DMS53 (cell line): ENCODE measurements around the gene ZNRF3.
"Not testable (repeated sequence)": the region's sequence is repeated elsewhere in the genome, so short reads cannot be mapped to it uniquely, and the experiment has no call there.

Source experiments
- DNase-seq: peaks from one replicate; lab custom pipeline; 2025; lab: John Stamatoyannopoulos, UW

The ZNRF3 gene

DNA sequence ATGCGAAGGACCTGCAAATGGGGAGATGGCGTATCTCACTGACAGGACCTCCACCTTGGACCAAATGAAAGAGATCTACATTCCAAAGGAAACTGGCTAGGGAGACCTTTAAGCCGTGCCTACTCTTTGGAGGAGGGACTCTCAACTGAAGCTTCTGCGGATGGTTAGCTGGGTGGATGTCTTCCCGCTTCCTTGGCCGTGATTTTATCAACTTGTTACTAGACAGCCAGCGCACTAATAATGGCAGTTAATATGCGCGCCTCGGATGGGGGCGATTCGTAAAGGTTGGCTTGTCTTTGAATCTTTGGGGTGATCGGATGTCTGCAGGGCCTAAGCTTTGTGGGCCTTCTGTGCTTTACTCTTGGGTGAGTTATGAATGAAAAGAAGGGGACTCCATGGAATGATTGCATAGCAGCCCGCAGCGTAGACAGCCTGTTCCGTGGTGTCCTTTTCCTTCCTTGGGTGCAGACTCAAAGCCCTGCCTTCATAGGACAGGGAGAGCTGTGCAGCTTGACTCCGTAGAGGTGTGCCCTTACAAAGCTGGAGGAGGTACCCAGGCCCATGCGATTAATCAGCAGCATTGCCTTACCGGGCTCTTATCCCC lies 1.5 kb downstream of the ZNRF3 start:
- peak; percentile 3 for DNase-seq

- DNase-seq = no peak
Measured at GRCh38 chr22:28885939-28886338, 2.6 kb downstream of the ZNRF3 start.

GRCh38 chr22:28886679-28887078 lies 3.3 kb downstream of the ZNRF3 start:
- DNase-seq = not testable (repeated sequence)

GRCh38 chr22:28887725-28888459 lies 4.5 kb downstream of the ZNRF3 start:
- DNase-seq = no peak

DNA sequence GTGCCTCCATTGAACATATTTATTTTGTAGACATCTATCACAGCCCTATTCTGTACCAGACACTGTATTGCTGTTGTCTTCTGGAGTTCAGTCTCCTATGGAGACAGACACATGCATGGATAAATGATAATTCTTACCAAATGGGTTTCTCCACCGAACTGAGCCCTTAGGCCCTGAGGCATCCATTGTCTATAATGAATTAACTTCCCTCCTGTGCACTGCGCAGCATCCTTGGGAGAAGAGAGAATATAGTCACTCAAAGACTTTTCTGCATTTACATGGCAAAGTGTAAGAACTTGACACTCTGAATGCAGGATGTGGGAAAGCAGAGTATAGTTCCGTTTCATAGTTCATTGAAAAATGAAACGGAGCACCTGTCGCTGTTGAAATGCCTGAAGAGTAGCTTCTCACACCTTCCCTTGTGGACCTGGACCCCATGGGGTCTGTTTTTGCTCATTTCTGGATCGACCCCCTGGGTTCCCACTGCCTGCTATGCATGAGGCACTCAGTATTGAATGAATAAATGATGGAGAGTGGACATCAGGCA lies 6.2 kb downstream of the ZNRF3 start:
- DNase-seq = no peak

DNA sequence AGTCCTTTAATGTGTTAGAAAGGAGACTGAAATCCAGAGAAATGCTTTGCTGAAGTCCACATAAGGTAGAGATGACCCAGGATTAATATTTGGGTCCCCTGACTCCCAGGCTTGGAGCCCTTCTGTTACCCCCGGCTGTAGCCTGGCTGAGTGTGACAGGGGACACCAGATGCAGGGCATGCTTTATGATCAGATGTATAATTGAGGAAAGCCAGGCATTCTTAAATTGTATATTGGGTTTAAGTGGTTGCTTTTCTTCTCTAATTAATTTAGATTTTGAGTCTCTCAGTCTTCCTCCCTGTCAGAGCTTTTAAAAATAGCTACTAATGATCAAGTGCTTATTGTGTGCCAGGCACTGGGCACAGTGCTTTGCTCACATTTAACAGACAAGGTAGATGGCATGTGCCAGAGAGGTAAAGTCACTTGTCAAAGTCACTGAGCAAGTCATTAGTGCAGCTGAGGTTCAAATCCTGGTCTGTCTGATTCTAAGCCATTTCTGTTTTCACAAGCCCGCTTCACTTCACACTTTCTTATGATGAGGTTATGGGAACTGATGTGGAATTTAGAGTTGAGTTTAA lies 7.9 kb downstream of the ZNRF3 start:
- DNase-seq = no peak

GRCh38 chr22:28892175-28892731 lies 8.9 kb downstream of the ZNRF3 start:
- no peak for DNase-seq

GRCh38 chr22:28893810-28894209 lies 10.4 kb downstream of the ZNRF3 start:
- no peak for DNase-seq

DNA sequence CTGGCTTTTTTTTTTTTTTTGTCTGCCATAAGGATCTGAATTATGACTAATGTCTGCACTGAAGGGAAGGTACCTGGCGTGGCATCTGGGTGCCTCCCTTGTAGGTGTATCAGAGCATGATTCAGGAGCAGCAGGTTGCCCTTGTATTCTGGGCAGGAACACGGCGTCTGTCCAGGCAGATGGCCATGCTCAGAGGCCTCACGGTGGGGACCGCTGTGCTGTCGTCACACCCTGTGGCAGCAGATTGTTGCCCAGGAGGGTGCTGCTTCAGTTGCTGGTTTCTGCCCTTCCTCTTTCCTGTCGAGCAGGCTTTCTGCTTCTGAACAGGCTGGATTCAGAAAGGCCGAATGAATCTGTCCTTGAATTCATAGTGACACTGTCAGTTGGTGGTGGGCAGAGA lies 11.0 kb downstream of the ZNRF3 start:
- DNase-seq = no peak

DNA sequence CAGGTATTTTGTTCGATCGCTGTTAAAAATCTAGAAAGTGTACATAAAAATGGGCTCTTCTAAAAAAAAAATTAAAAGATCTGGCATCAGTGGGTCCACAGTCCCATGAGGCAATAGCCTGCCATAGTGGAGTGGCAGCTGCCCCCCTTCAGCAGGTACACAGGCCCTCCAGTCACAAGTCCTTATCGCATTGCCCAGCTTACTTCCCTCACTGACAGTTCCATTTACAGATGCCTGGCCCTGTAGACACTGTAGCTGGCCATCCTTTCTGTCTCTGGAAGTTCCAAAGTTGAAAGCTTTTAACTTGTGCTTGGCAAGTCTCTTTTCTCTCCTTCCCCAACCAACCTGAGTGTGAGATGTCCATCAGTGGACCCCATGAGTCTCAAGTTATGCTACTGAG lies 11.4 kb downstream of the ZNRF3 start:
- no peak for DNase-seq

DNA sequence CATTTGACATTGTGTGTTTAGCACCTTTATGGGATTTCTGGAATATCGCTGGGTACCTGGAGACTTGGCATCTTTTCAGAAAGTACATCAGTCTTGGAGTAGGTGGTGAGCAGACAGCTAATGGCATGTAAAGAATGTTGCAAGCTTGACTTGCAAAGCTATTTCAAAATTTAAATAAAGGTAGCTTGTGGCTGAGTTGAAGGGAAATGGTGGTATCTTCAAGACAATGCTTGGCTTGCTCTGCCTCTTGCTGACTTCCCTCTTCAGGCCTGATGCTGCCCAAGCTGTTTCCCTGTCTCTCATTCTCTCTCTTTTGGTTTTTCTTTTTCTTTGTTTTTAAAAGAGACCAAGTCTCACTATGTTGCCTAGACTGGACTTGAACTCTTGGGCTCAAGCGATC lies 13.2 kb downstream of the ZNRF3 start:
- DNase-seq = no peak

- DNase-seq = no peak
Measured at GRCh38 chr22:28898233-28898629, 14.9 kb downstream of the ZNRF3 start.

DNA sequence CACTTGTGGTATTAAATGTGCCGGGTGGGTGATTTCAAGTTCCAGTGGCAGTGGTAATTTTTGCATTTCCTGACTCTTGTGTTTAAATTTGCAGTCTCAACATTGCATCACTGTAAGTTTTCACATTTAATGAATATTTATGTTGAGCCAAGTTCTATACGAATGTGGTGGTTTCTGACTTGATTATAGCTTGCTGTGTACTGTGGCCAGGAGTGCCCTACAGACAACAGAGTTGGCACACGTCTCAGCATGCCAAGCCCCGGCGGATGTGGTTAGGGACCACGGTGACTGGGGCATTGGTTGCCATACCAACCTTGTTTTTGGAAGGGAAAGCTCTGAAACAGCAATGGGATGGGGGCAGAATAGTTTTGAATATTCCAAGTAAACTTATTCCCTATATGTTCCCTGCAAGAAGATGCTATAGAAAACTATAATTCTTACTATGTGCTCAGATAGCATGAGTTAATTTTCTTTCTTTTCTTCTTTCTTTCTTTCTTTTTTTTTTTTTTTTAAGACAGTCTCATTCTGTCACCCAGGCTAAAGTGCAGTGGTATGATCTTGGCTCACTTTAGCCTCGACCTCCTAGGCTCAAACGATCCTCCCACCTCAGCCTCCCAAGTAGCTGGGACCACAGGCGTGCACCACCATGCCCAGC lies 16.0 kb downstream of the ZNRF3 start:
- no peak for DNase-seq

DNA sequence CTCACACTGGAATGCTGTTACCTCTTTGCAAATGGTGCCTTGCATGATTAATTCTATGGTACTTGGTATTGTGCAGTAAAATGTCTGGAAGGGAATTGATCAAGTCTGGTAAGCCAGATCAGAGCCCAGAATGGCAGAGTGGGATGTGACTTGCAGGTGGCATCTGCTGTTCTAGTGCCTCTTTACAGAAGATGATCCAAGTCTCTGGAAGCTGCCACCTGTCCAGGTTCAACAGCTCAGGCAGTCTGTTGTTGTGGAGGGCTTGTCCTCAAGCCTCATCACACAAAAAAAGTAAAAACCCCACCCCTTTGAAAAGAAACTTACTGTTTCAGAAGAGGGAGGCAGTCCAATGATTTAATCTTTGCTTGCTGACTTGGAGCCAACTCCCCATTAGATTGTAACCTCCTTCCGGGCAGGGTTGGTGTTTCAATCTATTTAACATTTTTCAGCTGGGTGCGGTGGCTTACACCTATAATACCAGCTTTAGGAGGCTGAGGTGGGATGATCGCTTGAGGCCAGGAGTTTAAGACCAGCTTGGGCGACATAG lies 17.1 kb downstream of the ZNRF3 start:
- DNase-seq = no peak

DNA sequence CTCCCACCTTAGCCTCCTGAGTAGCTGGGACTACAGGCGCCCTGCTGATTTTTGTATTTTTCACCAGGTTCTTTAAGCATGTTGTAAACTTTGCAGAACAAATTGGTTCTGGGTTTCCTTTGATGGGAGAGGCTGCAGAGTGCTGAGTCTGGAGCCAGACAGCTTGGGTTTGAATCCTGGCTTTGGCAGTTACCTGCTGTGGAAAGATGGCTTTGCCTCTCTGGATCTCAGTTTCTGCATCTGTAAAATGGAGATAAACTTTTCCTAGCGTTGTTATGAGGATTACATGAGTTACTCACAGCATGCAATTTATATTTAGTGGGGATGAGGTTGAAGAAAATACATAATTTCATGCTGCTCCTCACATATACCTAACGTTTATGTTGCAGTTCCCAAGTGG lies 19.1 kb downstream of the ZNRF3 start:
- DNase-seq = no peak

- DNase-seq = no peak
Measured at GRCh38 chr22:28903080-28903479, 19.7 kb downstream of the ZNRF3 start.

DNA sequence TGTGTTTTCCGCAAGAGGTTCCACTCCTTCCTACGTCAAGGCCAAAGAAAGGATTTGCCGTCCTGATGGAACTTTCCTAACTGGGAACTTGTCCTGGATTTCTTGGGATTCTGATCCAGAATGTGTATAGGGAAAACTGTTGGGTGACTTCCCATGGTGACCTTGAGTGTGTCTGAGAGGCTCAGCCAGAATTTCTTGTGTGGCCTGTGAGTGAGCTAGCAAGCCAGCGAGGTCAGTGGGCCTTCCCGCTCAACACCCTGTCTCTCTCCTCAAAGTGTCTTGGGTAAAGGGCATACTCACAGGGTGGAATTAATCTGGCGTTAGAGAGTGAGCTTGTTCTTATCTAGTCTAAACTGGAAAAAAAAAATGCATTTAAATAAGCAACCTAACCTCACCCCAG lies 20.4 kb downstream of the ZNRF3 start:
- no peak for DNase-seq

- no peak for DNase-seq
Measured at GRCh38 chr22:28904211-28904896, 21.0 kb downstream of the ZNRF3 start.

DNA sequence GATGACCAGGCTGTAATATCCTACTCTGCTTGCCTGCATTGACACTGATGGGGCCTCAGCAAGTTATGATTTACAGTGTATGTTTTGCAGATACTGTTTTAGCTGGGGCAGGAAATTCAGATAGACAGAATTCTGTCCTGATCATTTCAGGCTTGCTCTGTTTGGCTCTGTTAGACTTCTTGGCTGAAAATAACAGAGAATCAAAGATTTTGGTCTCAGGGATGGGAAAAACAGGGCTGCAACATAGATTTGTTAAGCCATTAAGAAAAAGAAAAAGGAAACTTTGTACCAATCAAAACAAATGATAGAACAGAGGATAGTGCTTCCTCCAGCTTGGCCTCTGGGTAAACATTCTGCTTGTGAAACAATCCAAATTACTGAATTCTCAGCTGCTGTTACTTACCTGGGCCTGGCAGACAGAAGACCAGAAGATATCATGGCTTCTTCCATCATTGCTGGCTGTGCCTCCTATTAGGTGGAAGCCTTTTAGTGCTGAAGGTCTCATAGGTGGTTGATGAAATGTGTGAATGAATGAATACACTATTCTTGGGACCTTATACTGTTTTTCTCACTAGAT lies 22.0 kb downstream of the ZNRF3 start:
- no peak for DNase-seq

DNA sequence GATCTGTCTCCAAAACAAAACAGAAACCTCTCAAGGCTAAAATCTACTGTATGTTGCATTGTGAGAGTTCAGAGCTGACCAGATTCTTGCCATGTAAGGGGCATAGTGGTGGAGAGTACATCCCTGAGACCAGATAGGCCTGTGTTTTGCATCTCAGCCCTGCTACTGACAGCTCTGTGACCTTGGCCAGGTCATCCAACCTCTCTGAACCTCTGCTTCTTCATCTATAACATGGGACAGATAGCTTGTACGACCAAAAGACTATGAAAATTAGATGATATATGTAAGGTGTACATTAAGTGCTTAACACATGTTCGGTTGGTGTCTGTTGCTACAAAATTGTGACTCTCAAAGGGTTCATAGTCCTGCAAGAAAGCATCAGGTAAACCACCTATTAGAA lies 22.9 kb downstream of the ZNRF3 start:
- no peak for DNase-seq

DNA sequence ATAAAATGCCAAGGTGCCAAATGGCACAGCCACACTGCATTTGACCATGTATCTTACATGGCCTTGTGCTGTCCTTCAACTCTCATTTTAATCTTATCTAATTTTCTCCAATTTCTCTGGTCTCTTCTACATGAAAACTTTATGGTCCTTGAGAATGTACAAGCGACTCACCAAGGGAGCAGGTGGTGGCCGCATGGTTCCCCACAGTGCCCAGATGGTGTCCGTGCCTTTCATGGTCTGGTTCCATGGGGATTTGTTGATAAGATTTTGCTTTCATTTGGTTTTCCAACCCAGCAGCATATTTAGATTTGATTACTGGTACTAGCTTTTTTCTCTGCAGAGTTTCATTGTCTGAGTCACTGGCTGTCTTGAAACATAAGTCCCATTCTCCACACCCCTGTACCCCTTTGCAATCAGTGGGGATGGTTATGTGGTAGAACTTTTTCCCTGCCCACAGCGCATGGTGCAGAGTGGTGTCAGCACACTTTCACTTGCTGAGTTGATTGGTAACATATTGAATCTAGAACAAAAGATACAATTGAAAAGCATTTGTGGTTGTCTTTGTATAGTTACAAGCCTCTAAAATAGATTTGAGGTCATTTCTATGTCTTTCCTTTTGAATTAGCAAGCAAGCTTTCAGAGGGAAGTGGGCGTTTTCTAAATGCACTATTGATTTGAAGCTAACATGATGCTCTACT lies 24.1 kb downstream of the ZNRF3 start:
- no peak for DNase-seq
